HEK293 (cell line): ENCODE measurements around the gene IKZF4.

ENCODE experiments used
- CTCF ChIA-PET: fragments of 350-600 bp; formaldehyde crosslinking; extraction: SDS; loops from one replicate; lab custom pipeline; 2021; ENCODE audit warnings: antibody characterized with exemption; lab: Yijun Ruan, JAX
- POLR2A ChIA-PET: fragments of 300-600 bp; formaldehyde crosslinking; extraction: SDS; loops from one replicate; lab custom pipeline; 2020; ENCODE audit warnings: antibody characterized with exemption, inconsistent platforms; lab: Yijun Ruan, JAX
- H3K27ac ChIP-seq: fragments of 200-500 bp; sonication (Bioruptor generic); 2 replicates; pipeline ENCODE4 v1.5.1; 2014; ENCODE audit warnings: low read depth, low read length, control low read depth, inconsistent platforms; ENCODE audit errors: extremely low read depth
- H3K36me3 ChIP-seq, 2 experiments: fragments of 200-500 bp in 1 of 2; sonication (Bioruptor generic) in 1 of 2; 1 replicate in 1 of 2; 2 replicates in 1 of 2; pipeline ENCODE4 v1.5.1; 2014 to 2017; ENCODE audit warnings: inconsistent platforms in 2 of 2, low read length in 2 of 2; ENCODE audit not compliant: control insufficient read depth in 2 of 2, insufficient read depth in 1 of 2
- H3K4me1 ChIP-seq: fragments of 200-500 bp; sonication (Bioruptor generic); 2 replicates; pipeline ENCODE4 v1.5.1; 2014; ENCODE audit warnings: mild to moderate bottlenecking, low read length, inconsistent platforms; ENCODE audit not compliant: control insufficient read depth, insufficient read depth
- H3K4me3 ChIP-seq: 2 replicates; pipeline ENCODE4 v1.5.1; 2011; ENCODE audit warnings: low read depth, mild to moderate bottlenecking, control low read depth, low read length, moderate library complexity
- H3K9me3 ChIP-seq: fragments of 200-500 bp; sonication (Bioruptor generic); 2 replicates; pipeline ENCODE4 v1.5.1; 2014; ENCODE audit warnings: low read depth, low read length, inconsistent platforms; ENCODE audit not compliant: control insufficient read depth, insufficient read depth
- FEZF1 ChIP-seq: fragments of 450-650 bp; formaldehyde crosslinking; IDR thresholded peaks from 2 replicates; pipeline ENCODE4 v1.5.1; 2016; ENCODE audit warnings: missing biosample characterization, missing genetic modification characterization
- MZF1 ChIP-seq: fragments of 450-650 bp; formaldehyde crosslinking; IDR thresholded peaks from 2 replicates; pipeline ENCODE4 v1.5.1; 2017; ENCODE audit warnings: missing biosample characterization, missing genetic modification characterization, borderline replicate concordance
- SP7 ChIP-seq: fragments of 450-650 bp; formaldehyde crosslinking; IDR thresholded peaks from 2 replicates; pipeline ENCODE4 v1.5.1; 2016; ENCODE audit warnings: missing biosample characterization, missing genetic modification characterization
- WT1 ChIP-seq: fragments of 450-650 bp; formaldehyde crosslinking; IDR thresholded peaks from 2 replicates; pipeline ENCODE4 v1.5.1; 2016; ENCODE audit warnings: missing biosample characterization, missing genetic modification characterization
- ZEB2 ChIP-seq: fragments of 450-650 bp; formaldehyde crosslinking; IDR thresholded peaks from 2 replicates; pipeline ENCODE4 v1.5.1; 2016; ENCODE audit warnings: missing biosample characterization, missing genetic modification characterization
- ZNF157 ChIP-seq: fragments of 450-650 bp; formaldehyde crosslinking; IDR thresholded peaks from 2 replicates; pipeline ENCODE4 v1.5.1; 2016; ENCODE audit warnings: missing biosample characterization, missing genetic modification characterization
- ZNF2 ChIP-seq: fragments of 450-650 bp; formaldehyde crosslinking; IDR thresholded peaks from 2 replicates; pipeline ENCODE4 v1.5.1; 2016; ENCODE audit warnings: missing biosample characterization, missing genetic modification characterization
- ZNF202 ChIP-seq: fragments of 450-650 bp; formaldehyde crosslinking; IDR thresholded peaks from 2 replicates; pipeline ENCODE4 v1.5.1; 2016; ENCODE audit warnings: missing biosample characterization, missing genetic modification characterization, borderline replicate concordance
- ZNF423 ChIP-seq: fragments of 450-650 bp; formaldehyde crosslinking; IDR thresholded peaks from 2 replicates; pipeline ENCODE4 v1.5.1; 2016; ENCODE audit warnings: missing biosample characterization, missing genetic modification characterization
- ZNF704 ChIP-seq: fragments of 450-650 bp; formaldehyde crosslinking; IDR thresholded peaks from 2 replicates; pipeline ENCODE4 v1.5.1; 2016; ENCODE audit warnings: missing biosample characterization, missing genetic modification characterization
- ZSCAN18 ChIP-seq: fragments of 450-650 bp; formaldehyde crosslinking; IDR thresholded peaks from 2 replicates; pipeline ENCODE4 v1.5.1; 2016; ENCODE audit warnings: missing biosample characterization, missing genetic modification characterization
- TF ChIP-seq, protein P1 (sequence below): fragments of 450-650 bp; formaldehyde crosslinking; IDR thresholded peaks from 2 replicates; pipeline ENCODE4 v1.5.1; 2016; ENCODE audit warnings: missing biosample characterization, missing genetic modification characterization, low read depth
- TF ChIP-seq, protein P2 (sequence below): fragments of 450-650 bp; formaldehyde crosslinking; IDR thresholded peaks from 2 replicates; pipeline ENCODE4 v1.5.1; 2016; ENCODE audit warnings: missing biosample characterization, missing genetic modification characterization
- TF ChIP-seq, protein P3 (sequence below): sonication (generic); formaldehyde crosslinking; IDR thresholded peaks from 2 replicates; pipeline ENCODE4 v1.8.1; 2022; ENCODE audit warnings: mild to moderate bottlenecking, moderate library complexity, missing genetic modification reagents
- TF ChIP-seq, protein P4 (sequence below): fragments of 450-650 bp; formaldehyde crosslinking; IDR thresholded peaks from 2 replicates; pipeline ENCODE4 v1.5.0; 2017; ENCODE audit warnings: missing biosample characterization, missing genetic modification characterization, borderline replicate concordance

The IKZF4 gene

GRCh38 chr12:56007564-56008559 lies 13.0 kb upstream of the IKZF4 start (continued):
- TF ChIP-seq, protein P1, sequence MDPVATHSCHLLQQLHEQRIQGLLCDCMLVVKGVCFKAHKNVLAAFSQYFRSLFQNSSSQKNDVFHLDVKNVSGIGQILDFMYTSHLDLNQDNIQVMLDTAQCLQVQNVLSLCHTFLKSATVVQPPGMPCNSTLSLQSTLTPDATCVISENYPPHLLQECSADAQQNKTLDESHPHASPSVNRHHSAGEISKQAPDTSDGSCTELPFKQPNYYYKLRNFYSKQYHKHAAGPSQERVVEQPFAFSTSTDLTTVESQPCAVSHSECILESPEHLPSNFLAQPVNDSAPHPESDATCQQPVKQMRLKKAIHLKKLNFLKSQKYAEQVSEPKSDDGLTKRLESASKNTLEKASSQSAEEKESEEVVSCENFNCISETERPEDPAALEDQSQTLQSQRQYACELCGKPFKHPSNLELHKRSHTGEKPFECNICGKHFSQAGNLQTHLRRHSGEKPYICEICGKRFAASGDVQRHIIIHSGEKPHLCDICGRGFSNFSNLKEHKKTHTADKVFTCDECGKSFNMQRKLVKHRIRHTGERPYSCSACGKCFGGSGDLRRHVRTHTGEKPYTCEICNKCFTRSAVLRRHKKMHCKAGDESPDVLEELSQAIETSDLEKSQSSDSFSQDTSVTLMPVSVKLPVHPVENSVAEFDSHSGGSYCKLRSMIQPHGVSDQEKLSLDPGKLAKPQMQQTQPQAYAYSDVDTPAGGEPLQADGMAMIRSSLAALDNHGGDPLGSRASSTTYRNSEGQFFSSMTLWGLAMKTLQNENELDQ (tag by site-specific recombination), result no peak
- TF ChIP-seq ZSCAN18 (tag by site-specific recombination), result no peak

GRCh38 chr12:56010111-56010570 lies 10.7 kb upstream of the IKZF4 start:
- H3K36me3 ChIP-seq, result peaks cover 0 to under 1% of the 10 kb centered on the region in 2 experiments; a peak in 2 of 3 replicates
- no peaks in the 10 kb centered on the region for H3K9me3 ChIP-seq
- H3K4me1 ChIP-seq, result no peaks in the 10 kb centered on the region; the same call in 1 of the 2 replicates
- CTCF ChIA-PET, result interaction anchor here (0.6 to 2.0 kb wide), 3 partner anchors 14 to 19 kb away, joined by 4 to 13 read pairs (median 7); partner anchors contain the start of gene SUOX
- H3K27ac ChIP-seq, result no peak overlapping the region
- H3K4me3 ChIP-seq, result no peak overlapping the region
- TF ChIP-seq, protein P2, sequence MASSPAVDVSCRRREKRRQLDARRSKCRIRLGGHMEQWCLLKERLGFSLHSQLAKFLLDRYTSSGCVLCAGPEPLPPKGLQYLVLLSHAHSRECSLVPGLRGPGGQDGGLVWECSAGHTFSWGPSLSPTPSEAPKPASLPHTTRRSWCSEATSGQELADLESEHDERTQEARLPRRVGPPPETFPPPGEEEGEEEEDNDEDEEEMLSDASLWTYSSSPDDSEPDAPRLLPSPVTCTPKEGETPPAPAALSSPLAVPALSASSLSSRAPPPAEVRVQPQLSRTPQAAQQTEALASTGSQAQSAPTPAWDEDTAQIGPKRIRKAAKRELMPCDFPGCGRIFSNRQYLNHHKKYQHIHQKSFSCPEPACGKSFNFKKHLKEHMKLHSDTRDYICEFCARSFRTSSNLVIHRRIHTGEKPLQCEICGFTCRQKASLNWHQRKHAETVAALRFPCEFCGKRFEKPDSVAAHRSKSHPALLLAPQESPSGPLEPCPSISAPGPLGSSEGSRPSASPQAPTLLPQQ (tag by site-specific recombination), result no peak
- TF ChIP-seq MZF1 (tag by site-specific recombination) (no peak), SP7 (tag by site-specific recombination) (no peak), ZNF704 (tag by site-specific recombination) (no peak), WT1 (tag by site-specific recombination) (no peak), ZNF423 (tag by site-specific recombination) (no peak), FEZF1 (no peak), ZEB2 (no peak), ZNF202 (no peak), ZNF2 (no peak), ZNF157 (tag by site-specific recombination) (no peak)
- TF ChIP-seq, protein P3, sequence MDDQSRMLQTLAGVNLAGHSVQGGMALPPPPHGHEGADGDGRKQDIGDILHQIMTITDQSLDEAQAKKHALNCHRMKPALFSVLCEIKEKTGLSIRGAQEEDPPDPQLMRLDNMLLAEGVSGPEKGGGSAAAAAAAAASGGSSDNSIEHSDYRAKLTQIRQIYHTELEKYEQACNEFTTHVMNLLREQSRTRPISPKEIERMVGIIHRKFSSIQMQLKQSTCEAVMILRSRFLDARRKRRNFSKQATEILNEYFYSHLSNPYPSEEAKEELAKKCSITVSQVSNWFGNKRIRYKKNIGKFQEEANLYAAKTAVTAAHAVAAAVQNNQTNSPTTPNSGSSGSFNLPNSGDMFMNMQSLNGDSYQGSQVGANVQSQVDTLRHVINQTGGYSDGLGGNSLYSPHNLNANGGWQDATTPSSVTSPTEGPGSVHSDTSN (CRISPR knock-in tag), result no peak
- TF ChIP-seq, protein P4, sequence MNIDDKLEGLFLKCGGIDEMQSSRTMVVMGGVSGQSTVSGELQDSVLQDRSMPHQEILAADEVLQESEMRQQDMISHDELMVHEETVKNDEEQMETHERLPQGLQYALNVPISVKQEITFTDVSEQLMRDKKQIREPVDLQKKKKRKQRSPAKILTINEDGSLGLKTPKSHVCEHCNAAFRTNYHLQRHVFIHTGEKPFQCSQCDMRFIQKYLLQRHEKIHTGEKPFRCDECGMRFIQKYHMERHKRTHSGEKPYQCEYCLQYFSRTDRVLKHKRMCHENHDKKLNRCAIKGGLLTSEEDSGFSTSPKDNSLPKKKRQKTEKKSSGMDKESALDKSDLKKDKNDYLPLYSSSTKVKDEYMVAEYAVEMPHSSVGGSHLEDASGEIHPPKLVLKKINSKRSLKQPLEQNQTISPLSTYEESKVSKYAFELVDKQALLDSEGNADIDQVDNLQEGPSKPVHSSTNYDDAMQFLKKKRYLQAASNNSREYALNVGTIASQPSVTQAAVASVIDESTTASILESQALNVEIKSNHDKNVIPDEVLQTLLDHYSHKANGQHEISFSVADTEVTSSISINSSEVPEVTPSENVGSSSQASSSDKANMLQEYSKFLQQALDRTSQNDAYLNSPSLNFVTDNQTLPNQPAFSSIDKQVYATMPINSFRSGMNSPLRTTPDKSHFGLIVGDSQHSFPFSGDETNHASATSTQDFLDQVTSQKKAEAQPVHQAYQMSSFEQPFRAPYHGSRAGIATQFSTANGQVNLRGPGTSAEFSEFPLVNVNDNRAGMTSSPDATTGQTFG (tag by site-specific recombination), result no peak
- POLR2A ChIA-PET, result interaction anchor here (1.6 kb wide), 1 partner anchor 13 kb away, joined by 6 read pairs; the partner anchor contains the start of gene SUOX
